ENCODE measurements around the gene MEIS2. TPM values are rescaled to one million over a fixed set of nuclear protein-coding genes. Genes with fewer than 3 reads are reported as not detected.
A peak's percentile ranks its signal among the peaks of the same experiment; 100 is the strongest.

MEIS2 gene
- polyA plus RNA-seq, 1 donor from 2014 or later, result 825 TPM

DNA sequence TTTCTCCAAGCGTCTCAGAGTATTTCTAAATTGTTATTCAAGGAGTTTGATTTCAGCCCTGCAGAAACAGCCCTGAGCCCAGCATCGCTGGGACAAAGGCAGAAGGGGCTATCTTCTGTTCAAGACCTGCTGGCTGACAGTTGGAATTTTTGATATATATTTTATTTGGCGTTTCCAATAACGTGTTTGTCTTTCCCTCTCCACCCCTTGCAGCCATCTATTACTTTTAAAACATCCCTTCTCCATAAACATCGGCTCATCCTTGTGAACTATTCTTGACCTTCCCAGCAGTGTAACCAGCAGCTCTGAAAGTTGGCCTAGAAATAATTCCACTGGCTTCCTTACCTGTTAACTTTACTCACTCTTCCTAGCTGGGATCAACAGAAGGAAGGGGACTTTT lies 5.5 kb upstream of the MEIS2 start:
- H3K27ac ChIP-seq (ENCODE audit: low read length), result peak overlapping the region; percentile 100
- no peaks in the 10 kb centered on the region for H4K20me1 ChIP-seq (ENCODE audit: insufficient read depth)

DNA sequence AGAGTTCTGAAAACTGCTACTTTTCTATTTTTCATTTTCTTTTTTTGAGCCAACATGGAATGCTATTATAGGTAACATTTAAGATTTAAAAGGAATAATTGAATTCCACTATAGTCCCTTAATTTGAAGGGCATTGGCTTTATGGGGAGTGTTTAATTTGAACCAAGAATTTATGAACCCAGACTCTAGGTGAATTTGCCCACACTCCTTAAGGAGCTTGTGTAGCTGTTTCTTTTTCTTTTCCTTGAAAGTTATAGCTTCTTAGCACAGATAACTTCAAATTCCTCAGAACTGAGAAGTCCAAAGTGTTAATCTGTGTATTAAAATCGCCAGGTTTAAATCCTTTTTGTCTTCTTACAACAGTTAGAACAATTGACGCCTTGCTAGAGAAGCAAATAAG lies 4.7 kb upstream of the MEIS2 start:
- peaks cover 85% of the 10 kb centered on the region for H3K79me2 ChIP-seq (replicated peaks; ENCODE audit: insufficient read depth, low read length)
- H3K4me2 ChIP-seq (ENCODE audit: low read length), result peak overlapping the region; percentile 84
- H2AFZ ChIP-seq (ENCODE audit: low read depth, low read length), result no peak overlapping the region
- no peaks in the 10 kb centered on the region for H3K36me3 ChIP-seq (ENCODE audit: insufficient read depth, low read length)
- peaks cover 13% of the 10 kb centered on the region for H3K27me3 ChIP-seq (ENCODE audit: insufficient read depth, low read depth, low read length)
- peak overlapping the region; percentile 100 for H3K27ac ChIP-seq (ENCODE audit: low read length)
- H3K9ac ChIP-seq (ENCODE audit: low read length), result peak overlapping the region; percentile 100
- H3K4me3 ChIP-seq (ENCODE audit: low read length), result peak overlapping the region; percentile 93
- TF ChIP-seq RAD21 (conservative IDR thresholded peaks at IDR 0.05) (no peak), TAF1 (IDR thresholded peaks at IDR 0.05; ENCODE audit: low read depth) (no peak), SMC3 (conservative IDR thresholded peaks at IDR 0.05; ENCODE audit: poor library complexity) (no peak), REST (IDR thresholded peaks at IDR 0.05; ENCODE audit: borderline replicate concordance) (no peak), EP300 (conservative IDR thresholded peaks at IDR 0.05; ENCODE audit: poor library complexity, severe bottlenecking) (no peak), POLR2AphosphoS5 (IDR thresholded peaks at IDR 0.05) (no peak), EZH2 (IDR thresholded peaks at IDR 0.05; ENCODE audit: borderline replicate concordance, insufficient read depth, low read length, poor library complexity, severe bottlenecking) (no peak), MXI1 (conservative IDR thresholded peaks at IDR 0.05; ENCODE audit: poor library complexity, severe bottlenecking) (no peak)
- TF ChIP-seq, protein P1, sequence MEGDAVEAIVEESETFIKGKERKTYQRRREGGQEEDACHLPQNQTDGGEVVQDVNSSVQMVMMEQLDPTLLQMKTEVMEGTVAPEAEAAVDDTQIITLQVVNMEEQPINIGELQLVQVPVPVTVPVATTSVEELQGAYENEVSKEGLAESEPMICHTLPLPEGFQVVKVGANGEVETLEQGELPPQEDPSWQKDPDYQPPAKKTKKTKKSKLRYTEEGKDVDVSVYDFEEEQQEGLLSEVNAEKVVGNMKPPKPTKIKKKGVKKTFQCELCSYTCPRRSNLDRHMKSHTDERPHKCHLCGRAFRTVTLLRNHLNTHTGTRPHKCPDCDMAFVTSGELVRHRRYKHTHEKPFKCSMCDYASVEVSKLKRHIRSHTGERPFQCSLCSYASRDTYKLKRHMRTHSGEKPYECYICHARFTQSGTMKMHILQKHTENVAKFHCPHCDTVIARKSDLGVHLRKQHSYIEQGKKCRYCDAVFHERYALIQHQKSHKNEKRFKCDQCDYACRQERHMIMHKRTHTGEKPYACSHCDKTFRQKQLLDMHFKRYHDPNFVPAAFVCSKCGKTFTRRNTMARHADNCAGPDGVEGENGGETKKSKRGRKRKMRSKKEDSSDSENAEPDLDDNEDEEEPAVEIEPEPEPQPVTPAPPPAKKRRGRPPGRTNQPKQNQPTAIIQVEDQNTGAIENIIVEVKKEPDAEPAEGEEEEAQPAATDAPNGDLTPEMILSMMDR (IDR thresholded peaks at IDR 0.05; ENCODE audit: poor library complexity, severe bottlenecking), result no peak
- H3K9me2 ChIP-seq (ENCODE audit: insufficient read depth, low read length), result no peaks in the 10 kb centered on the region
- H3F3A ChIP-seq (ENCODE audit: insufficient read depth, low read length, poor library complexity, severe bottlenecking), result peaks cover 10% of the 10 kb centered on the region
- H3K9me3 ChIP-seq (ENCODE audit: low read length), result no peaks in the 10 kb centered on the region
- H4K20me1 ChIP-seq (ENCODE audit: insufficient read depth), result no peaks in the 10 kb centered on the region

More for the DNA sequence above, 5.5 kb upstream of the MEIS2 start:
- no peaks in the 10 kb centered on the region for H3K36me3 ChIP-seq (ENCODE audit: insufficient read depth, low read length)
- H3K4me2 ChIP-seq (ENCODE audit: low read length), result peak overlapping the region; percentile 84
- H3K9me2 ChIP-seq (ENCODE audit: insufficient read depth, low read length), result no peaks in the 10 kb centered on the region
- peaks cover 13% of the 10 kb centered on the region for H3K27me3 ChIP-seq (ENCODE audit: insufficient read depth, low read depth, low read length)
- H2AFZ ChIP-seq (ENCODE audit: low read depth, low read length), result no peak overlapping the region
- TF ChIP-seq POLR2AphosphoS5 (IDR thresholded peaks at IDR 0.05), result no peak
- peak; percentile 91 for TF ChIP-seq REST (IDR thresholded peaks at IDR 0.05; ENCODE audit: borderline replicate concordance)
- peak overlapping the region; percentile 93 for H3K4me3 ChIP-seq (ENCODE audit: low read length)
- no peaks in the 10 kb centered on the region for H3K9me3 ChIP-seq (ENCODE audit: low read length)
- peaks cover 89% of the 10 kb centered on the region for H3K79me2 ChIP-seq (replicated peaks; ENCODE audit: insufficient read depth, low read length)
- peak overlapping the region; percentile 100 for H3K9ac ChIP-seq (ENCODE audit: low read length)
- H3F3A ChIP-seq (ENCODE audit: insufficient read depth, low read length, poor library complexity, severe bottlenecking), result peaks cover 8% of the 10 kb centered on the region
